Central memory CD8-positive, alpha-beta T cell (primary cell): ENCODE measurements around the gene NISCH.

Experiments used
- ATAC-seq: fragments of 150-1000 bp; cut with Tn5 transposase; replicated peaks from 2 replicates; pipeline ENCODE4 v1.10.0; 2022; ENCODE audit warnings: mild to moderate bottlenecking, moderate FRiP score, moderate number of reproducible peaks; ENCODE audit not compliant: poor library complexity, severe bottlenecking; ENCODE audit errors: extremely low read depth
- DNase-seq, 2 donors: peaks; one replicate each; pipeline ENCODE4 v3.0.0; 2021; ENCODE audit warnings: low spot score in 2 of 2
- H3K27ac Mint-ChIP-seq: one replicate; pipeline ENCODE4 v1.8.0; 2022; ENCODE audit warnings: low read depth, mild to moderate bottlenecking, moderate library complexity, mixed read lengths
- H3K27me3 Mint-ChIP-seq: one replicate; pipeline ENCODE4 v1.8.0; 2022; ENCODE audit warnings: mixed read lengths
- H3K36me3 Mint-ChIP-seq: one replicate; pipeline ENCODE4 v1.8.0; 2022; ENCODE audit warnings: mild to moderate bottlenecking, moderate library complexity, mixed read lengths; ENCODE audit not compliant: insufficient read depth
- H3K4me1 Mint-ChIP-seq: one replicate; pipeline ENCODE4 v1.8.0; 2022; ENCODE audit warnings: mixed read lengths
- H3K4me3 Mint-ChIP-seq: one replicate; pipeline ENCODE4 v1.8.0; 2022; ENCODE audit warnings: mild to moderate bottlenecking, moderate library complexity, mixed read lengths
- H3K9me3 Mint-ChIP-seq: one replicate; pipeline ENCODE4 v1.8.0; 2022; ENCODE audit warnings: mixed read lengths

Gene NISCH

DNA sequence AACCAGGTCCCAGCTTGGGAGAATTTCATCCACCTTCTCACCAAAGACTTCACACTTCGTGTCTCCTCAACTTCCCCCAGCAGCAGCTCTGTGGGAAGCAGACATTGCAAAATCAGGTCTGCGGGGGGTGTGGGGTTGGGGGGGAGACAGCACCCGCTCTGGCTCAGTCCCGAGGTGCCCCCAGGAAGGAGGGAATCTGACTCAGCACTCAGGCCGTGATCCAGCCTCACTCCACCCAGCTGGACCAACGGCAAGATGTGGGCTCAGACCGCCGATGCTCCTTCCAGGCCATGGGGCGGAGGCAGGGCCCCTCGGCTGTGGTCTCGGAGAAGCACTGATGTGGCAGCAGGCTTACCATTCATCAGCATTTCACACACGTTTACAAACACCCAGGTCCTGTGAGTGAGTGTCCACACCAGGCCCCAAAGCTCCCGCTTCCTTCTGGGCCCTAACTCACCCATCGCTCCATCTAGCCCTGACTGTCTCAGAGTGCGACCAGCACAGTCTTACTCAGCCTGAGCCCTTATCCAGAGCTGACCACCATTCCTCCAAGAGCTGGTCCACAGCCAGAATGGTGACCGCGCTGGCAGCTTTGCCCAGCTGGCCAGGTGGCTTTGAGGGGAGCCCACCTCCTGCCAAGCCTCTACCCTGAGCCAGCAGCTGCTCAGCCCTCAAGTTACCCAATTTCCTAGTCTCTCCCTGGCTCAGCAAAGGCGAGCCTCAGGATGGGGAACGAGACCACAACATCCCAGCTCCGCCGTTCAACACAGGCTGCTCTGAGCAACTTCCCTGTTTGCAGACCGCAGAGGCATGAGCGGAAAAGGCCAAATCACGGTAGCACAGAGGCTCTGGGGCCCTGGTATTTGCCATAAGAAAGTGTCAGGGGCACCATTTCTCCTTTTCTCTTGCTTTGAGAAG lies 43.0 kb downstream of the NISCH start:
- ATAC-seq = peak; percentile 52
- H3K9me3 Mint-ChIP-seq = no peaks in the 10 kb centered on the region

DNA sequence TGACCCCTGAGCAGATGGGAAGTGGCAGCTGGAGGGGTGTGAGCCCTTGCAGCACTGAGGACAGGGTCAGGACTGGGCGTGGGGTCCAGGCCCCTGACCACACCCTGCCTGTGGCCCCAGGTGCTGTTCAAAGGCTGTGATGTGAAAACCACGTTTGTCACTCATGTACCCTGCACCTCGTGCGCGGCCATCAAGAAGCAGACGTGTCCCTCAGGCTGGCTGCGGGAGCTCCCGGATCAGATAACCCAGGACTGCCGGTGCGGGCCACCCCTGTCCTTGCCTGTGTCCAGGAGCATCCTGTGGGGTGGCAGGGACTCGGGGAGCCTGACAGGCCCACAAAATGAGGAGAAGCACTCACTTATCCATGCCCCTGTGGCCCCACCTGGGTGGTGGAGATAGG lies 45.6 kb downstream of the NISCH start:
- ATAC-seq (no peak), DNase-seq (no peak)
- Mint-ChIP-seq H3K27ac (no peak overlapping the region), H3K36me3 (no peaks in the 10 kb centered on the region), H3K9me3 (no peaks in the 10 kb centered on the region), H3K27me3 (no peaks in the 10 kb centered on the region), H3K4me1 (no peaks in the 10 kb centered on the region), H3K4me3 (no peak overlapping the region)

More for the DNA sequence above, 43.0 kb downstream of the NISCH start:
- peaks cover 2% of the 10 kb centered on the region for H3K36me3 Mint-ChIP-seq
- DNase-seq = no peak
- peaks cover 6% of the 10 kb centered on the region for H3K4me1 Mint-ChIP-seq
- no peak overlapping the region for H3K4me3 Mint-ChIP-seq
- no peak overlapping the region for H3K27ac Mint-ChIP-seq
- H3K27me3 Mint-ChIP-seq = no peaks in the 10 kb centered on the region

DNA sequence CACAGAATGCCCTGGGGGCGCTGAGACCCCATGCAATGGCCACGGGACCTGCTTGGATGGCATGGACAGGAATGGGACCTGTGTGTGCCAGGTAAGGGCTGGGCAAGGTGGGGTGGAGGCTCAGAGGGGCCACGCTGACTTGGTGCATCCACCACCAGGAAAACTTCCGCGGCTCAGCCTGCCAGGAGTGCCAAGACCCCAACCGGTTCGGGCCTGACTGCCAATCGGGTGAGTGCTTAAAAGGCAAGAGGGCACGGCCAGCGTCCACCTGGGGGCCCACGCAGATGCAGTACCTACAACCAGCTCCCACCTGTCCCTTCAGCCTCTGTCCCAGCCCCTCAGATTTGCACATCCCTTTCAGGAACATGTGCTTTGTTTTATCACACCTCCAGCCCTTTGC lies 46.6 kb downstream of the NISCH start:
- ATAC-seq (no peak), DNase-seq (no peak)
- Mint-ChIP-seq H3K4me1 (no peaks in the 10 kb centered on the region), H3K36me3 (no peaks in the 10 kb centered on the region), H3K27ac (no peak overlapping the region), H3K27me3 (no peaks in the 10 kb centered on the region), H3K4me3 (no peak overlapping the region), H3K9me3 (no peaks in the 10 kb centered on the region)

DNA sequence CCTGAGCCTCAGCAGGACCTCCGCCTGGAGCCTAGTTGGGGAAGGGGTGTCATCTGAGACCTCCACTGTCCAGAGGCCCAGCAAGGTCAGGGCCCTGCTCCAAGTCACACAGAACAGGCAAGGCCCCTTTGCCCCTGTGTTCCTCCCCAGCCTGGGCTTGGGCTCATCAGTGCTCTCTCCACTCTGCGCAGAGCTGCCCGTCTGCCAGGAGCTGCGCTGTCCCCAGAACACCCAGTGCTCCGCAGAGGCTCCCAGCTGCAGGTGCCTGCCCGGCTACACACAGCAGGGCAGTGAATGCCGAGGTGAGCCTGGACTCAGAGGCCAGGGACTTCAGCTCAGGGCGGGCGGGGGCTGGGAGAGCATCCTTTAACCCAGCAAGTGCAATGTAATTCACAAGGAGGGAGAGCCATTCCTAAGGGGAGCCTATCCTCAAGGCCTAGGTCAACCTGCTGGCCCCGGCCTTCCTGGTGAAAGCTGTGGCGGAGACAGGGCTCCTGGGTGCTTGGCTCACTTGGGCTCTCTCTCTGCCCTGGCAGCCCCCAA lies 47.5 kb downstream of the NISCH start:
- Mint-ChIP-seq H3K27ac (no peak overlapping the region), H3K27me3 (no peaks in the 10 kb centered on the region), H3K4me3 (no peak overlapping the region), H3K4me1 (no peaks in the 10 kb centered on the region), H3K9me3 (no peaks in the 10 kb centered on the region), H3K36me3 (no peaks in the 10 kb centered on the region)
- DNase-seq (no peak), ATAC-seq (no peak)

DNA sequence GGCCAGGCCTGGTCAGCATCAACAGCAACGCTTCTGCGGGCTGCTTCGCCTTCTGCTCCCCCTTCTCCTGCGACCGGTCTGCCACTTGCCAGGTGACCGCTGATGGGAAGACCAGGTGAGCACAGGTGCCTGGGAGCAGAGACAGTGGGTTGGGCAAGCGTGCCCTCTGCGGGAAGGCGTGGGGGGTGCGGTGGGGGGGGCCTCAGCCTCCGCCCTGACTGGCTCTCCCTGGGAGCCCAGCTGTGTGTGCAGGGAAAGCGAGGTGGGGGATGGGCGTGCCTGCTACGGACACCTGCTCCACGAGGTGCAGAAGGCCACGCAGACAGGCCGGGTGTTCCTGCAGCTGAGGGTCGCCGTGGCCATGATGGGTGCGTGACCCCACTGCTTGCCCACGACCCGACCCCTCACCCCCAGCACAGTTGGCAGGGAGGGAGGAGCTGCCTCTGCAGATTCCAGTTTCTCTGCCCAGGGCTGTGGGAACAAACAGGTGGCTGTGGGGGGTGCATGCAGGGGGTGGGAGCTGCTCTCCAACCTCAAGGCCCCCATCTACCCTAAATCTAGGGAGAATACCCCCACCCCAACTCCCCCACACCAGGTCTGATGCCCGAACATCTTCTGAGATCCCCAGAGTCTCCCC lies 48.5 kb downstream of the NISCH start:
- no peaks in the 10 kb centered on the region for H3K36me3 Mint-ChIP-seq
- H3K4me1 Mint-ChIP-seq = no peaks in the 10 kb centered on the region
- H3K9me3 Mint-ChIP-seq = no peaks in the 10 kb centered on the region
- ATAC-seq (no peak), DNase-seq (no peak)
- no peak overlapping the region for H3K27ac Mint-ChIP-seq
- no peaks in the 10 kb centered on the region for H3K27me3 Mint-ChIP-seq
- H3K4me3 Mint-ChIP-seq = no peak overlapping the region

DNA sequence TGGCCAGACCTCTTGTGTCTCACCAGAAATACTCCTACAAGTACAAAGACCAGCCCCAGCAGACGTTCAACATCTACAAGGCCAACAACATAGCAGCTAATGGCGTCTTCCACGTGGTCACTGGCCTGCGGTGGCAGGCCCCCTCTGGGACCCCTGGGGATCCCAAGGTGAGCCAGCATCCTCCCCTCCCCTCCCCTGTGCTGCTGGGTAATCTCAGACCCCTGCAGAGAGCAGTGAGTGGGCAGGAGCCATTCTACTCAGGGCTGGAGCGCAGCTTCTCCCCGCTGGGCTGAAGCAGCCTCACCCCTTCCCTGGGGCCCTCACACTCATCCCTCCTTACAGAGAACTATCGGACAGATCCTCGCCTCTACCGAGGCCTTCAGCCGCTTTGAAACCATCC lies 49.6 kb downstream of the NISCH start:
- DNase-seq (no peak), ATAC-seq (no peak)
- Mint-ChIP-seq H3K36me3 (no peaks in the 10 kb centered on the region), H3K9me3 (no peaks in the 10 kb centered on the region), H3K27ac (no peak overlapping the region), H3K27me3 (no peaks in the 10 kb centered on the region), H3K4me1 (no peaks in the 10 kb centered on the region), H3K4me3 (no peak overlapping the region)

DNA sequence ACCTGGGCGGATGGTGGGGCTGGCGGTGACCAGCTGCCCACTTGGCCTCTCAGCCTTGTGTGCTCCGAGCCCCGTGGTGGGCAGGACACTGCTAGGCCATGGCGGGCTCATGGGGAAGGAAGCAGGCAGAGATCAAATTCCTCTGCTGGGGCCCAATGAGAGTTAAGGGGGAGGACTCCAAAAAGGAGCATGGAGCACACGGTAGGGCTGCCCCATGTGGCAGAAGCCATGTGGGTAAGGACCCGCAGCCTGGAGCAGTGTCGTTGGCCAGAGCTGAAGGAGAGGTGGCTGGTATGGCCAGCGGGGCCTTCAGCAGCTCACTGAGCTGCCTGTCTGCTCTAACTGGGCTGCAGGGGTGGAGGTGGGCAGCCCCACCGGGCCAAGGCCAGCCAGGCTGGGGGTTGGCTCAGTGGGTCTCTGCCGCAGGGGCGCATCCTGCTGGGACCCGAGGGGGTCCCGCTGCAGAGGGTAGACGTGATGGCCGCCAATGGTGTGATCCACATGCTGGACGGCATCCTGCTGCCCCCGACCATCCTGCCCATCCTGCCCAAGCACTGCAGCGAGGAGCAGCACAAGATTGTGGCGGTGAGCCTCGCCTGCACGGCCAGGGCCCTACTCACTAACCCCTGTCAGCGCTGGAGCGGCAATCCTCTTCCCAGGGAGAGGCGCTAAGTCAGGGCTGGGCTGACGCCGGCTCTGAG lies 51.0 kb downstream of the NISCH start:
- Mint-ChIP-seq H3K4me1 (no peaks in the 10 kb centered on the region), H3K36me3 (no peaks in the 10 kb centered on the region), H3K27me3 (no peaks in the 10 kb centered on the region), H3K4me3 (no peak overlapping the region), H3K9me3 (no peaks in the 10 kb centered on the region), H3K27ac (no peak overlapping the region)
- ATAC-seq (no peak), DNase-seq (no peak)

DNA sequence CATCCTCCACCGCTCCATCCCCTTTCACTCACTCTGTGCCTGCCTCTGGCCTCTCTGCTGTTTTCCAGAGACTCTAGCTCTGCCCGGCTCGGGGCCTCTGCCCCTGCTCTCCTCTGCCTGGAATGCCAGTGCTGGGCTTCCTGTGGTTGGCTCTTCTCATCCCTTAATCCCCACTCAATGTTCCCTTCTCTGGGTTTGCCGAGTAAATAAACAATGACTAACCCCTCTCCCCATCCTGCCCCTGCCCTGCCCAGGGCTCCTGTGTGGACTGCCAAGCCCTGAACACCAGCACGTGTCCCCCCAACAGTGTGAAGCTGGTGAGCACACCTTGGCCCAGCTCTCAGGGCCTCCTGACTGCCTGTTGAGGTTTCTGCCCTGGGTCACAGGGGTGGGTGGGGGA lies 52.0 kb downstream of the NISCH start:
- H3K36me3 Mint-ChIP-seq = no peaks in the 10 kb centered on the region
- no peak overlapping the region for H3K4me3 Mint-ChIP-seq
- no peak overlapping the region for H3K27ac Mint-ChIP-seq

DNA sequence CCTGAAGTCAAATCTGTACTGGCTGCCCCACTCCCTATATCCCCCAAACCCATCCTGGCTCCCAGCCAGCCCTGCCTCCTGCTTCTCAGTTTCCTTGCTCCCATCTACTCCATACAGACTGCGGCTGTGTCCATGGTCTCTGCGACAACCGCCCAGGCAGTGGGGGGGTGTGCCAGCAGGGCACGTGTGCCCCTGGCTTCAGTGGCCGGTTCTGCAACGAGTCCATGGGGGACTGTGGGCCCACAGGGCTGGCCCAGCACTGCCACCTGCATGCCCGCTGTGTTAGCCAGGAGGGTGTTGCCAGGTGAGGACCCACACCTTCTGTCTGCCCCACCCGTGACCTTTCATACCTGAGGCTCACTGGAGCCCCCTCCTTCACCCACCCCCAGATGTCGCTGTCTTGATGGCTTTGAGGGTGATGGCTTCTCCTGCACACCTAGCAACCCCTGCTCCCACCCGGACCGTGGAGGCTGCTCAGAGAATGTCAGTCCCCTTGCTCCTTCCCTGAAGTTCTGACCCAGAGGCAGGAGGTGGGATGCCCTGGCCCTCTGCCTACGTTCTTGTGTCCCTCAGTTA lies 54.4 kb downstream of the NISCH start:
- Mint-ChIP-seq H3K27ac (no peak overlapping the region), H3K27me3 (no peaks in the 10 kb centered on the region), H3K4me1 (no peaks in the 10 kb centered on the region), H3K9me3 (no peaks in the 10 kb centered on the region), H3K36me3 (no peaks in the 10 kb centered on the region), H3K4me3 (no peak overlapping the region)
- DNase-seq = no peak
- ATAC-seq = no peak

More for the DNA sequence above, 52.0 kb downstream of the NISCH start:
- Mint-ChIP-seq H3K27me3 (no peaks in the 10 kb centered on the region), H3K4me1 (no peaks in the 10 kb centered on the region), H3K9me3 (no peaks in the 10 kb centered on the region)
- DNase-seq = no peak
- no peak for ATAC-seq

DNA sequence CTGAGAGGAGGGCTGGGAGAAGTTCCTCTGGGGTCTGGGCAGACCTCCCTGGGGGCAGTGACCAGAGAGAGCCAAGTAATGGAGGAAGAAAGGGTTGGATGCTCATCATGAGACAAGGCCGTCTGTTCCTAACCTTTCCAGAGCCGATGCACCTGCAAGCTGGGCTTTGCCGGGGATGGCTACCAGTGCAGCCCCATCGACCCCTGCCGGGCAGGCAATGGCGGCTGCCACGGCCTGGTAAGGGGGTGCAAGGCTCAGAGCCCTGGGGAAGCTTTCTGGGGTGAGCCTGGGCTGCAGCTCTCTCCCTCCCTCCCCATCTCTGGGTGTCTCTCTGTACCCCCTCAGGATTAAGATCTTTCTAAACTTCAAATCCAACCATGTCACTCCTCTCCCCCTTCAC lies 56.1 kb downstream of the NISCH start:
- DNase-seq = no peak
- ATAC-seq = no peak
- Mint-ChIP-seq H3K27me3 (no peaks in the 10 kb centered on the region), H3K27ac (no peak overlapping the region), H3K4me3 (no peak overlapping the region), H3K4me1 (no peaks in the 10 kb centered on the region), H3K36me3 (no peaks in the 10 kb centered on the region), H3K9me3 (no peaks in the 10 kb centered on the region)

DNA sequence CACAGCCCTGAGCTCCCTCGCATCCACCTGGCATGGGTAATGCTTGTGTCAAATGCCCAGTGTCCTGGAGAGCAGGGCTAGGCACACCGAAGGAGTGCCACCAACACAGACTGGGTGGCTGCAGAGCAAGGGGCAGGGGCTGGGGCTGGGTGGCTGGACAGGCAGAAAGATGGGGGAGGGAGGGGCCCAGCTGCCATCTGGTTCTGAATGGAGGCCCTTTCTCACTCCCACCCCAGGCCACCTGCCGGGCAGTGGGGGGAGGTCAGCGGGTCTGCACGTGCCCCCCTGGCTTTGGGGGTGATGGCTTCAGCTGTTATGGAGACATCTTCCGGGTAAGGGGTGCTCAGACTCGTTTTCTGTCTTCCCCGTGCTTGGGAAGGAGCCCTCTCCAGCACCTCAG lies 56.7 kb downstream of the NISCH start:
- Mint-ChIP-seq H3K4me1 (no peaks in the 10 kb centered on the region), H3K9me3 (no peaks in the 10 kb centered on the region), H3K27me3 (no peaks in the 10 kb centered on the region), H3K4me3 (no peak overlapping the region), H3K36me3 (no peaks in the 10 kb centered on the region), H3K27ac (no peak overlapping the region)
- DNase-seq (no peak), ATAC-seq (no peak)

DNA sequence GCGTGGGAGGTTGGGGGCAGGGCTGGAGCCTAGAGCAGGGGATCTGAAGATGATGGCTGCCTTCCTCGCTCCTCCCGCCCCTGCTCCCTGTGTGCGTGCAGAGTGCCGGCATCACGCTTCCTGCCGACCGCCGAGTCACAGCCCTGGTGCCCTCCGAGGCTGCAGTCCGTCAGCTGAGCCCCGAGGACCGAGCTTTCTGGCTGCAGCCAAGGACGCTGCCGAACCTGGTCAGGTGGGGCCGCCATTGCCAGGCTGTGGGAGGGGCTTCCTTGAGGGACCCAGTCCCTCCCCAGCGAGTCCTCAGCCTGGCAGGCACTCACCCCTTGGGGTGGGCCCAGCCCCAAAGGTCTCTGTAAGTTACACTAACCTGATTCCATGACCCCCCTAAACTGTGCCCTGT lies 57.3 kb downstream of the NISCH start:
- no peak for ATAC-seq
- H3K4me3 Mint-ChIP-seq = no peak overlapping the region
- no peak for DNase-seq
- H3K9me3 Mint-ChIP-seq = no peaks in the 10 kb centered on the region
- H3K36me3 Mint-ChIP-seq = no peaks in the 10 kb centered on the region
- no peaks in the 10 kb centered on the region for H3K27me3 Mint-ChIP-seq
- H3K4me1 Mint-ChIP-seq = no peaks in the 10 kb centered on the region
- H3K27ac Mint-ChIP-seq = no peak overlapping the region
